SJCRH30 (cell line): ENCODE data around the gene VWA7. TPM values are rescaled to one million over a fixed set of nuclear protein-coding genes. Genes with fewer than 3 reads are reported as not detected.
A peak's percentile ranks its signal among the peaks of the same experiment; 100 is the strongest.

ENCODE experiments used
- DNase-seq, 2 experiments: peaks; one replicate each; pipeline ENCODE4 v3.0.0-alpha.2; 2015 to 2020
- H3K27ac ChIP-seq: fragments of 250-450 bp; sonication (Bioruptor Pico); 2 replicates; pipeline ENCODE4 v1.5.1; 2020; ENCODE audit warnings: mild to moderate bottlenecking, moderate library complexity
- H3K27me3 ChIP-seq: fragments of 250-450 bp; sonication (Bioruptor Pico); 2 replicates; pipeline ENCODE4 v1.5.1; 2020; ENCODE audit warnings: mild to moderate bottlenecking, moderate library complexity
- H3K36me3 ChIP-seq: fragments of 250-450 bp; sonication (Bioruptor Pico); 2 replicates; pipeline ENCODE4 v1.5.1; 2020; ENCODE audit warnings: mild to moderate bottlenecking, moderate library complexity
- H3K4me1 ChIP-seq: fragments of 250-450 bp; sonication (Bioruptor Pico); 2 replicates; pipeline ENCODE4 v1.5.1; 2020; ENCODE audit warnings: mild to moderate bottlenecking, moderate library complexity
- H3K4me3 ChIP-seq: fragments of 250-450 bp; sonication (Bioruptor Pico); 2 replicates; pipeline ENCODE4 v1.5.1; 2020; ENCODE audit warnings: mild to moderate bottlenecking, moderate library complexity
- H3K9me3 ChIP-seq: fragments of 250-450 bp; sonication (Bioruptor Pico); replicated peaks from 2 replicates; pipeline ENCODE4 v1.5.1; 2020; ENCODE audit warnings: mild to moderate bottlenecking, moderate library complexity
- total RNA-seq: library from RNA; depleted of rRNA; stranded (reverse); fragments of >200 nt; shearing (Covaris generic); gene quantifications from 2 replicates; pipeline ENCODE4 v1.2.3, GENCODE V29; 2014

VWA7 gene
- total RNA-seq, 1 experiment from 2014 or later = 0.34 TPM

GRCh38 chr6:31761343-31761742 is 15.8 kb downstream of the VWA7 start:
- no peak for DNase-seq
- Histone ChIP-seq H3K9me3 (no peaks in the 10 kb centered on the region), H3K4me3 (no peak overlapping the region), H3K36me3 (no peaks in the 10 kb centered on the region), H3K27ac (no peak overlapping the region), H3K27me3 (no peaks in the 10 kb centered on the region), H3K4me1 (peaks cover 4% of the 10 kb centered on the region; the same call in 1 of the 2 replicates)

DNA sequence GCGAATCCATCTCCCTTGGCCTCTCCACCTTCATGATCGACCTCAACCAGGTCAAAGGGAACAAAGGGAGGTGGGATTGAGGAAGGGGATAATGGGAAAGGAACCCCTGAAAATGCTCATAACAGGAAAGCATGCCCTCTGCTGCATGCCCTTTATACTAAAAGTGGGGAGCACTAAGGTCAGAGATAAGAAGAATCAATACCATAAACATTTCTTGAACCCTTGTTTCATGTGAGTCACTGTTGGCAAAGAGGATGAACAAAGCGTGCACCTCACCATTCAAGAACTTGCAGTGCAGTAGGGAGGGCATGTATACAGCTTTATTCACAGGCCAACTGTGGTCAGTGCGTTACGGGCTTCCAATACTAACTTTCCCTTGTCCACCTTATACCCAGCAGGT is 16.3 kb downstream of the VWA7 start:
- peaks cover 4% of the 10 kb centered on the region; the same call in 1 of the 2 replicates for H3K4me1 ChIP-seq
- no peak overlapping the region for H3K27ac ChIP-seq
- H3K36me3 ChIP-seq = no peaks in the 10 kb centered on the region
- DNase-seq = no peak
- H3K9me3 ChIP-seq = no peaks in the 10 kb centered on the region
- H3K4me3 ChIP-seq = no peak overlapping the region
- no peaks in the 10 kb centered on the region for H3K27me3 ChIP-seq

GRCh38 chr6:31758281-31758680 is 18.8 kb downstream of the VWA7 start:
- H3K27ac ChIP-seq = no peak overlapping the region
- H3K4me1 ChIP-seq = peaks cover 2% of the 10 kb centered on the region; the same call in 1 of the 2 replicates
- no peak overlapping the region for H3K4me3 ChIP-seq
- H3K9me3 ChIP-seq = no peaks in the 10 kb centered on the region
- H3K27me3 ChIP-seq = no peaks in the 10 kb centered on the region
- H3K36me3 ChIP-seq = no peaks in the 10 kb centered on the region
- DNase-seq = no peak

GRCh38 chr6:31752739-31753319 is 24.3 kb downstream of the VWA7 start:
- Histone ChIP-seq H3K4me1 (no peaks in the 10 kb centered on the region), H3K9me3 (no peaks in the 10 kb centered on the region), H3K4me3 (no peak overlapping the region), H3K27me3 (no peaks in the 10 kb centered on the region), H3K36me3 (no peaks in the 10 kb centered on the region), H3K27ac (no peak overlapping the region)
- no peak for DNase-seq

GRCh38 chr6:31750411-31751022 is 26.6 kb downstream of the VWA7 start:
- no peaks in the 10 kb centered on the region for H3K36me3 ChIP-seq
- no peak overlapping the region for H3K27ac ChIP-seq
- no peaks in the 10 kb centered on the region for H3K4me1 ChIP-seq
- no peaks in the 10 kb centered on the region for H3K9me3 ChIP-seq
- no peak for DNase-seq
- no peaks in the 10 kb centered on the region for H3K27me3 ChIP-seq
- H3K4me3 ChIP-seq = no peak overlapping the region

- Histone ChIP-seq H3K9me3 (no peaks in the 10 kb centered on the region), H3K4me3 (no peak overlapping the region), H3K4me1 (no peaks in the 10 kb centered on the region), H3K27me3 (no peaks in the 10 kb centered on the region), H3K36me3 (no peaks in the 10 kb centered on the region), H3K27ac (no peak overlapping the region)
- DNase-seq = no peak
These were observed 27.7 kb downstream of the VWA7 start for GRCh38 chr6:31749301-31750036.

- Histone ChIP-seq H3K27ac (no peak overlapping the region), H3K36me3 (no peaks in the 10 kb centered on the region), H3K27me3 (no peaks in the 10 kb centered on the region), H3K4me3 (no peak overlapping the region), H3K9me3 (no peaks in the 10 kb centered on the region), H3K4me1 (no peaks in the 10 kb centered on the region)
- no peak for DNase-seq
These were observed 32.7 kb downstream of the VWA7 start for GRCh38 chr6:31744422-31744821.

- no peaks in the 10 kb centered on the region for H3K9me3 ChIP-seq
- H3K4me3 ChIP-seq = no peak overlapping the region
- peaks cover 9% of the 10 kb centered on the region for H3K4me1 ChIP-seq
- no peaks in the 10 kb centered on the region for H3K27me3 ChIP-seq
- H3K36me3 ChIP-seq = no peaks in the 10 kb centered on the region
- DNase-seq = no peak
- no peak overlapping the region for H3K27ac ChIP-seq
These were observed 34.2 kb downstream of the VWA7 start for GRCh38 chr6:31742894-31743293.

DNA sequence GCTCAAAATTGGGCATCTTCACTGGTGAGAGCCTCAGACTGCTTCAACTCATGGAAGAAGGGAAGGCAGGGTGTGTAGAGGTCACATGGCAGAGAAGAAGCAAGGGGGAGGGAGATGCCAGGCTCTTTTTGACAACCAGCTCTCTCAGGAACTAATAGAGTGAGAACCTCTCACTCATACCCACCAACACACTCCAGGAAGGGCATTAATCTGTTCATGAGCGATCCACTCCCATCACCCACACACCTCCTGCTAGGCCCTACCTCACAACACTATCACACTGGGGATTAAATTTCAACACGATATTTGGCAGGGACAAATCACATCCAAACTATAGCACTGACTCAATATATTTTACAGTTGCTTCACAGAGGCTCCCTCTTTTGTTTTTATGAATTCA is 35.3 kb downstream of the VWA7 start:
- Histone ChIP-seq H3K4me3 (no peak overlapping the region), H3K36me3 (no peaks in the 10 kb centered on the region), H3K4me1 (peaks cover 17% of the 10 kb centered on the region), H3K27ac (no peak overlapping the region), H3K27me3 (no peaks in the 10 kb centered on the region), H3K9me3 (no peaks in the 10 kb centered on the region)
- DNase-seq = no peak

- H3K9me3 ChIP-seq = no peaks in the 10 kb centered on the region
- no peak for DNase-seq
- H3K27ac ChIP-seq = peak overlapping the region; percentile 89
- no peaks in the 10 kb centered on the region for H3K36me3 ChIP-seq
- no peaks in the 10 kb centered on the region for H3K27me3 ChIP-seq
- peaks cover 19% of the 10 kb centered on the region for H3K4me1 ChIP-seq
- peak overlapping the region; percentile 62 for H3K4me3 ChIP-seq
These were observed 36.5 kb downstream of the VWA7 start for GRCh38 chr6:31740397-31741223.

DNA sequence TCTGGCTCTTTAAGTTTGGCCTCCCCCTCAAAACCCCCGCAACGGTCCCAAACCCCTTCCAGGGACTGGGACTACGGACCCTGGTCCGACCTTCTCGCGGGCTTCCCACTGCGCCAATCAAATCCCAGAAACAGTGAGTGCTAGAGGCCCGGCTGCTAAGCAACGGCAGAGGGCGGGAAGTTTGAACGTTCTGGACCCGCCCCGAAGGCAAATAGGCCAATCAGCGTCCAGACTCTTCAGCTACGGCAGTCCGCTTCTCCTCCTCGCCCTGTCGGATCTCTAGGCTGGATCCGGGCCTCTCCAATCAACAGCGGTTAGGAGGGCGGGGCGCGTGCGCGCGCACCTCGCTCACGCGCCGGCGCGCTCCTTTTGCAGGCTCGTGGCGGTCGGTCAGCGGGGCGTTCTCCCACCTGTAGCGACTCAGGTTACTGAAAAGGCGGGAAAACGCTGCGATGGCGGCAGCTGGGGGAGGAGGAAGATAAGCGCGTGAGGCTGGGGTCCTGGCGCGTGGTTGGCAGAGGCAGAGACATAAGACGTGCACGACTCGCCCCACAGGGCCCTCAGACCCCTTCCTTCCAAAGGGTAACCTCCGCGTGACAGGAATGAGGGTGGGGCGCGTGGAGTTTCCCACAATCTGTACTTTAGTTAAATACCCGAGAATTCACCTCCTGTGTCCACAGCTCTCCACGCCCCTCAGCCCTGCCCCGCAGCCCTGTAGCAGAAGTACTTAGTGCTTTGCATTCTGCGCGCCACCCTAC is 37.3 kb downstream of the VWA7 start, which contains the start of gene MSH5:
Gene MSH5 (plus strand): TSS at position 367 of the 758 bp plus-strand sequence. CDS start 462 bp downstream, outside the sequence.
- Histone ChIP-seq H3K9me3 (no peaks in the 10 kb centered on the region), H3K27ac (peak within 1 kb of the TSS; percentile 89), H3K36me3 (no peaks in the 10 kb centered on the region), H3K4me1 (peaks cover 19% of the 10 kb centered on the region), H3K4me3 (peak within 1 kb of the TSS; percentile 62), H3K27me3 (no peaks in the 10 kb centered on the region)
- peak; percentile 98 to 99 for DNase-seq

GRCh38 chr6:31737991-31738979 is 38.8 kb downstream of the VWA7 start:
- Histone ChIP-seq H3K4me1 (peaks cover 23% of the 10 kb centered on the region), H3K27ac (peak overlapping the region; percentile 70), H3K36me3 (peaks cover 10% of the 10 kb centered on the region), H3K9me3 (no peaks in the 10 kb centered on the region), H3K27me3 (no peaks in the 10 kb centered on the region), H3K4me3 (peak overlapping the region; percentile 31)
- peak; percentile 67 to 80 for DNase-seq

GRCh38 chr6:31737315-31737990 is 39.7 kb downstream of the VWA7 start:
- peak; percentile 66 to 71 for DNase-seq

More at GRCh38 chr6:31737315-31737990, 39.7 kb downstream of the VWA7 start:
- peaks cover 18% of the 10 kb centered on the region for H3K36me3 ChIP-seq
- no peaks in the 10 kb centered on the region for H3K9me3 ChIP-seq
- peaks cover 23% of the 10 kb centered on the region for H3K4me1 ChIP-seq
- peak overlapping the region; percentile 63 for H3K4me3 ChIP-seq
- H3K27me3 ChIP-seq = no peaks in the 10 kb centered on the region
- H3K27ac ChIP-seq = peak overlapping the region; percentile 70
